GOT3 (cell line): Measurements from ENCODE around the gene MOCS2.

Source experiments
- DNase-seq: peaks from one replicate; lab custom pipeline; 2025; ENCODE audit warnings: mixed read lengths; lab: John Stamatoyannopoulos, UW

Gene MOCS2

GRCh38 chr5:53092242-53092641 lies 17.3 kb downstream of the MOCS2 start:
- no peak for DNase-seq

GRCh38 chr5:53091289-53091688 lies 18.3 kb downstream of the MOCS2 start:
- no peak for DNase-seq

- no peak for DNase-seq
Measured at GRCh38 chr5:53090229-53090628, 19.3 kb downstream of the MOCS2 start.

- no peak for DNase-seq
Measured at GRCh38 chr5:53089481-53089991, 20.0 kb downstream of the MOCS2 start.

GRCh38 chr5:53087621-53088121 lies 21.9 kb downstream of the MOCS2 start:
- DNase-seq: no peak

- no peak for DNase-seq
Measured at GRCh38 chr5:53087171-53087570, 22.4 kb downstream of the MOCS2 start.

GRCh38 chr5:53084546-53085255 lies 24.9 kb downstream of the MOCS2 start:
- DNase-seq: no peak

- DNase-seq: no peak
Measured at GRCh38 chr5:53083927-53084326, 25.6 kb downstream of the MOCS2 start.

- no peak for DNase-seq
Measured at GRCh38 chr5:53080271-53080670, 29.3 kb downstream of the MOCS2 start.

GRCh38 chr5:53076014-53076583 lies 33.5 kb downstream of the MOCS2 start:
- no peak for DNase-seq

GRCh38 chr5:53073348-53073747 lies 36.2 kb downstream of the MOCS2 start:
- DNase-seq: no peak

GRCh38 chr5:53071738-53072137 lies 37.8 kb downstream of the MOCS2 start:
- no peak for DNase-seq

- DNase-seq: no peak
Measured at GRCh38 chr5:53071298-53071697, 38.3 kb downstream of the MOCS2 start.

GRCh38 chr5:53069626-53070025 lies 39.9 kb downstream of the MOCS2 start:
- DNase-seq: no peak

GRCh38 chr5:53068291-53068836 lies 41.2 kb downstream of the MOCS2 start:
- no peak for DNase-seq

GRCh38 chr5:53067641-53068040 lies 41.9 kb downstream of the MOCS2 start:
- DNase-seq: no peak

GRCh38 chr5:53066088-53066487 lies 43.5 kb downstream of the MOCS2 start:
- no peak for DNase-seq

- no peak for DNase-seq
Measured at GRCh38 chr5:53063791-53064190, 45.8 kb downstream of the MOCS2 start.

- DNase-seq: no peak
Measured at GRCh38 chr5:53063176-53063575, 46.4 kb downstream of the MOCS2 start.

- no peak for DNase-seq
Measured at GRCh38 chr5:53059281-53059680, 50.3 kb downstream of the MOCS2 start.

GRCh38 chr5:53055365-53055764 lies 54.2 kb downstream of the MOCS2 start:
- DNase-seq: no peak

- DNase-seq: no peak
Measured at GRCh38 chr5:53053364-53053763, 56.2 kb downstream of the MOCS2 start.

GRCh38 chr5:53052499-53052898 lies 57.1 kb downstream of the MOCS2 start:
- no peak for DNase-seq
